ENCODE results near the gene P2RX7.

- TF ChIP-seq CTCF (IDR thresholded peaks at IDR 0.05; ENCODE audit: poor library complexity) = no peak
- TF ChIP-seq EZH2 (IDR thresholded peaks at IDR 0.05; ENCODE audit: borderline replicate concordance) = no peak
- no peak for TF ChIP-seq EZH2phosphoT487 (IDR thresholded peaks at IDR 0.05; ENCODE audit: low read depth, severe bottlenecking, unreplicated experiment)
Measured at GRCh38 chr12:121096199-121096798, 36.4 kb upstream of the P2RX7 start.
